ENCODE data around the gene FOSL2. TPM values are rescaled to one million over a fixed set of nuclear protein-coding genes. Genes with fewer than 3 reads are reported as not detected.

The FOSL2 gene
- total RNA-seq, 1 donor from 2014 or later, result 2.7 TPM

- DNase-seq (no peak), ATAC-seq (ENCODE audit: low read depth) (no peak)
- no peak for TF ChIP-seq CTCF (IDR thresholded peaks at IDR 0.05)
- Mint-ChIP-seq H3K27ac (no peak overlapping the region), H3K36me3 (ENCODE audit: low read depth) (no peaks in the 10 kb centered on the region), H3K4me3 (no peak overlapping the region), H3K4me1 (peaks cover 8% of the 10 kb centered on the region), H3K27me3 (no peaks in the 10 kb centered on the region), H3K9me3 (no peaks in the 10 kb centered on the region)
- ChIA-PET POLR2A (no interaction called here), CTCF (interaction anchor here (1.3 kb wide), 1 partner anchor 10 kb away, joined by 3 read pairs; no protein-coding TSS in a partner anchor)
- intact Hi-C loops (cut with micrococcal nuclease), result no loop called here
Measured at GRCh38 chr2:28378679-28379584, 13.7 kb upstream of the FOSL2 start.

GRCh38 chr2:28380219-28380618 lies 12.4 kb upstream of the FOSL2 start:
- TF ChIP-seq CTCF (IDR thresholded peaks at IDR 0.05), result no peak
- Mint-ChIP-seq H3K27ac (no peak overlapping the region), H3K4me1 (peaks cover 8% of the 10 kb centered on the region), H3K4me3 (no peak overlapping the region), H3K9me3 (no peaks in the 10 kb centered on the region), H3K27me3 (no peaks in the 10 kb centered on the region), H3K36me3 (ENCODE audit: low read depth) (no peaks in the 10 kb centered on the region)
- intact Hi-C loops (cut with micrococcal nuclease), result no loop called here
- DNase-seq (no peak), ATAC-seq (ENCODE audit: low read depth) (no peak)
- ChIA-PET CTCF (no interaction called here), POLR2A (interaction anchor here (0.6 kb wide), 1 partner anchor 571 kb away, joined by 4 read pairs; no protein-coding TSS in a partner anchor)

- no peak overlapping the region for H3K4me3 Mint-ChIP-seq
- ATAC-seq (ENCODE audit: low read depth), result no peak
- intact Hi-C loops (cut with micrococcal nuclease), result no loop called here
- H3K9me3 Mint-ChIP-seq, result no peaks in the 10 kb centered on the region
- POLR2A ChIA-PET, result no interaction called here
- no peaks in the 10 kb centered on the region for H3K36me3 Mint-ChIP-seq (ENCODE audit: low read depth)
- TF ChIP-seq CTCF (IDR thresholded peaks at IDR 0.05), result no peak
- H3K27me3 Mint-ChIP-seq, result no peaks in the 10 kb centered on the region
- no peak for DNase-seq
- H3K27ac Mint-ChIP-seq, result no peak overlapping the region
- CTCF ChIA-PET, result no interaction called here
- H3K4me1 Mint-ChIP-seq, result peaks cover 8% of the 10 kb centered on the region
Measured at GRCh38 chr2:28381225-28382180, 11.2 kb upstream of the FOSL2 start.

- POLR2A ChIA-PET, result no interaction called here
- H3K27me3 Mint-ChIP-seq, result no peaks in the 10 kb centered on the region
- CTCF ChIA-PET, result no interaction called here
- no peak for TF ChIP-seq CTCF (IDR thresholded peaks at IDR 0.05)
- no peak overlapping the region for H3K27ac Mint-ChIP-seq
- H3K36me3 Mint-ChIP-seq (ENCODE audit: low read depth), result no peaks in the 10 kb centered on the region
- H3K4me1 Mint-ChIP-seq, result peaks cover 8% of the 10 kb centered on the region
- ATAC-seq (ENCODE audit: low read depth) (no peak), DNase-seq (no peak)
- intact Hi-C loops (cut with micrococcal nuclease), result no loop called here
- H3K4me3 Mint-ChIP-seq, result no peak overlapping the region
- no peaks in the 10 kb centered on the region for H3K9me3 Mint-ChIP-seq
Measured at GRCh38 chr2:28382755-28383154, 9.9 kb upstream of the FOSL2 start.

All from activated B cell treated with CpG ODN at 0.5 μM for 24 hours (primary cell).